Thyroid gland (tissue), 4 donors: ENCODE results near the gene RYR2. TPM values are rescaled to one million over a fixed set of nuclear protein-coding genes. Genes with fewer than 3 reads are reported as not detected.

Experiments
- DNase-seq, 2 donors: peaks; one replicate each; pipeline ENCODE4 v3.0.0-alpha.2; 2019
- H3K27ac ChIP-seq, 3 donors: fragments of 200-600 bp; sonication (generic); 1 replicate in 2 of 3; 2 replicates in 1 of 3; pipeline ENCODE4 v1.5.1; 2016 to 2019; ENCODE audit warnings: mild to moderate bottlenecking in 1 of 3, moderate library complexity in 1 of 3
- H3K27me3 ChIP-seq: fragments of 200-600 bp; sonication (generic); one replicate; pipeline ENCODE4 v1.5.1; 2019
- H3K36me3 ChIP-seq, 2 donors: fragments of 200-600 bp; sonication (generic); one replicate each; pipeline ENCODE4 v1.5.1; 2016 to 2019
- H3K4me1 ChIP-seq, 2 donors: fragments of 200-600 bp; sonication (generic); one replicate each; pipeline ENCODE4 v1.5.1; 2017 to 2019
- H3K4me3 ChIP-seq, 3 donors: fragments of 200-600 bp; sonication (generic); replicated peaks in 1 of 3; 1 replicate in 2 of 3; 2 replicates in 1 of 3; pipeline ENCODE4 v1.5.1; 2016; ENCODE audit warnings: mild to moderate bottlenecking in 1 of 3
- H3K9me3 ChIP-seq: fragments of 200-600 bp; sonication (generic); one replicate; pipeline ENCODE4 v1.5.1; 2017
- POLR2A ChIP-seq, 2 donors: fragments of 450-650 bp; IDR thresholded peaks; one replicate each; pipeline ENCODE4 v1.6.1; 2017; ENCODE audit warnings: antibody characterized with exemption in 2 of 2, mild to moderate bottlenecking in 2 of 2, moderate library complexity in 1 of 2
- WGBS, 2 donors: methylation state at CpG; one replicate each; pipeline ENCODE4 v1.1.5; 2017; 5-methylcytosine and 5-hydroxymethylcytosine counted together
- intact Hi-C: fragments of 100-400 bp; cut with DNase I; formaldehyde crosslinking; loops from one replicate; pipeline ENCODE4 v1.15.1; 2023
- total RNA-seq, 4 donors: library from RNA; depleted of rRNA; stranded (reverse); fragments of >200 nt; gene quantifications; one replicate each; pipeline ENCODE4 v1.2.3, GENCODE V29; 2016
- TF ChIP-seq, protein P1 (sequence below), 6 experiments: fragments of 200-600 bp in 3 of 6; fragments of 450-650 bp in 3 of 6; sonication (generic) in 3 of 6; IDR thresholded peaks; one replicate each; pipeline ENCODE4 v1.5.1; 2016 to 2019; ENCODE audit warnings: antibody characterized with exemption in 6 of 6, mild to moderate bottlenecking in 2 of 6, inconsistent platforms in 1 of 6, moderate library complexity in 1 of 6

Gene RYR2
- total RNA-seq, 4 donors from 2014 or later = 6.6 to 31.8 (median 28.2) TPM

DNA sequence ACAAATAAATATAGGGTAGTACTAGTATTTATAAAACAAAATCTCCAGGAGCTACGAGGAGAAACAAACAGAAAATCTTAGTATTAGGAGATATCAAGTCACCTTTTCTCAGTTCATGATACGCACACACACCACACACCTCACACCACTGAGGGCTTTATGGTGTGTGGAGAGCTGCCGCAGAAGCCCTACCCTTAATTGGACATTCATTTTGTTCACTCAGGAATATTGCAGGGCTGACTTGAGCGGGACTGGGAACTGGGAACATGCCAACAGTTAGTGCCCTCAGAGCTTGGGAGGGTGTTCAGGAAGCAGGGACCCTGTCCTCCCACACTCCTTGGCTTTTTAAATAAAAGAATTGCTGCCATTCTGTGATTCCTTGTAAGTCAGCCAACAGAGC, 386.8 kb downstream of the RYR2 start:
- no peaks in the 10 kb centered on the region for H3K36me3 ChIP-seq
- intact Hi-C loops = no loop called here
- no peaks in the 10 kb centered on the region for H3K27me3 ChIP-seq
- no peak for DNase-seq
- TF ChIP-seq POLR2A (IDR thresholded peaks at IDR 0.05) = no peak
- TF ChIP-seq, protein P1, sequence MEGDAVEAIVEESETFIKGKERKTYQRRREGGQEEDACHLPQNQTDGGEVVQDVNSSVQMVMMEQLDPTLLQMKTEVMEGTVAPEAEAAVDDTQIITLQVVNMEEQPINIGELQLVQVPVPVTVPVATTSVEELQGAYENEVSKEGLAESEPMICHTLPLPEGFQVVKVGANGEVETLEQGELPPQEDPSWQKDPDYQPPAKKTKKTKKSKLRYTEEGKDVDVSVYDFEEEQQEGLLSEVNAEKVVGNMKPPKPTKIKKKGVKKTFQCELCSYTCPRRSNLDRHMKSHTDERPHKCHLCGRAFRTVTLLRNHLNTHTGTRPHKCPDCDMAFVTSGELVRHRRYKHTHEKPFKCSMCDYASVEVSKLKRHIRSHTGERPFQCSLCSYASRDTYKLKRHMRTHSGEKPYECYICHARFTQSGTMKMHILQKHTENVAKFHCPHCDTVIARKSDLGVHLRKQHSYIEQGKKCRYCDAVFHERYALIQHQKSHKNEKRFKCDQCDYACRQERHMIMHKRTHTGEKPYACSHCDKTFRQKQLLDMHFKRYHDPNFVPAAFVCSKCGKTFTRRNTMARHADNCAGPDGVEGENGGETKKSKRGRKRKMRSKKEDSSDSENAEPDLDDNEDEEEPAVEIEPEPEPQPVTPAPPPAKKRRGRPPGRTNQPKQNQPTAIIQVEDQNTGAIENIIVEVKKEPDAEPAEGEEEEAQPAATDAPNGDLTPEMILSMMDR (IDR thresholded peaks at IDR 0.05) = no peak
- no peak overlapping the region for H3K27ac ChIP-seq
- H3K4me3 ChIP-seq = no peak overlapping the region
- no peaks in the 10 kb centered on the region for H3K4me1 ChIP-seq
- H3K9me3 ChIP-seq = no peaks in the 10 kb centered on the region
- 91 to 93% methylated on average over 4 of the region's 4 CpGs for WGBS, 2 donors

- DNase-seq = no peak
- Histone ChIP-seq H3K4me3 (no peak overlapping the region), H3K9me3 (no peaks in the 10 kb centered on the region), H3K4me1 (no peaks in the 10 kb centered on the region), H3K27ac (no peak overlapping the region), H3K27me3 (no peaks in the 10 kb centered on the region), H3K36me3 (no peaks in the 10 kb centered on the region)
- WGBS, 2 donors = 79 to 86% methylated on average over 2 to 3 of the region's 3 CpGs
- intact Hi-C loops = no loop called here
- TF ChIP-seq, protein P1 (IDR thresholded peaks at IDR 0.05) = no peak
- TF ChIP-seq POLR2A (IDR thresholded peaks at IDR 0.05) = no peak
Measured at GRCh38 chr1:237429252-237429651, 387.3 kb downstream of the RYR2 start.

- intact Hi-C loops = no loop called here
- Histone ChIP-seq H3K36me3 (no peaks in the 10 kb centered on the region), H3K4me3 (no peak overlapping the region), H3K4me1 (no peaks in the 10 kb centered on the region), H3K9me3 (no peaks in the 10 kb centered on the region), H3K27me3 (no peaks in the 10 kb centered on the region), H3K27ac (no peak overlapping the region)
- no peak for DNase-seq
- TF ChIP-seq, protein P1 (IDR thresholded peaks at IDR 0.05) = no peak
- TF ChIP-seq POLR2A (IDR thresholded peaks at IDR 0.05) = no peak
Measured at GRCh38 chr1:237431448-237431847, 389.5 kb downstream of the RYR2 start.

GRCh38 chr1:237440346-237440745, 398.4 kb downstream of the RYR2 start:
- H3K4me1 ChIP-seq = no peaks in the 10 kb centered on the region
- H3K27ac ChIP-seq = no peak overlapping the region
- DNase-seq = no peak
- 65 to 73% methylated on average over 2 of the region's 2 CpGs for WGBS, 2 donors
- H3K4me3 ChIP-seq = no peak overlapping the region
- intact Hi-C loops = no loop called here
- H3K36me3 ChIP-seq = no peaks in the 10 kb centered on the region
- no peaks in the 10 kb centered on the region for H3K9me3 ChIP-seq
- TF ChIP-seq, protein P1 (IDR thresholded peaks at IDR 0.05) = no peak
- no peak for TF ChIP-seq POLR2A (IDR thresholded peaks at IDR 0.05)
- no peaks in the 10 kb centered on the region for H3K27me3 ChIP-seq

- TF ChIP-seq POLR2A (IDR thresholded peaks at IDR 0.05) = no peak
- TF ChIP-seq, protein P1 (IDR thresholded peaks at IDR 0.05) = no peak
- H3K4me3 ChIP-seq = no peak overlapping the region
- H3K9me3 ChIP-seq = no peaks in the 10 kb centered on the region
- no peak for DNase-seq
- H3K27me3 ChIP-seq = no peaks in the 10 kb centered on the region
- H3K4me1 ChIP-seq = no peaks in the 10 kb centered on the region
- H3K36me3 ChIP-seq = no peaks in the 10 kb centered on the region
- no peak overlapping the region for H3K27ac ChIP-seq
- 71 to 79% methylated on average over 3 of the region's 3 CpGs for WGBS, 2 donors
- intact Hi-C loops = no loop called here
Measured at GRCh38 chr1:237444120-237444790, 402.3 kb downstream of the RYR2 start.
